HepG2 (cell line): ENCODE data around the gene RESP18. TPM values are rescaled to one million over a fixed set of nuclear protein-coding genes. Genes with fewer than 3 reads are reported as not detected.

Source experiments
- BCL6 ChIP-seq: IDR thresholded peaks from 2 replicates; pipeline ENCODE4 v1.6.1; 2016; ENCODE audit warnings: missing genetic modification reagents, missing compliant biosample characterization
- CSRNP2 ChIP-seq: sonication (generic); formaldehyde crosslinking; conservative IDR thresholded peaks from 2 replicates; pipeline ENCODE4 v1.8.0; 2022; ENCODE audit warnings: low read depth, missing genetic modification reagents
- DNMT3B ChIP-seq: conservative IDR thresholded peaks from 2 replicates; pipeline ENCODE4 v1.6.1; 2016; ENCODE audit warnings: missing biosample characterization, control low read depth
- DRAP1 ChIP-seq: IDR thresholded peaks from 2 replicates; pipeline ENCODE4 v1.6.1; 2016; ENCODE audit warnings: missing genetic modification reagents, missing compliant biosample characterization
- GMEB1 ChIP-seq: sonication (generic); formaldehyde crosslinking; IDR thresholded peaks from 2 replicates; pipeline ENCODE4 v1.5.1; 2020; ENCODE audit warnings: missing genetic modification reagents, mild to moderate bottlenecking, borderline replicate concordance
- IRF2 ChIP-seq: IDR thresholded peaks from 2 replicates; pipeline ENCODE4 v1.6.1; 2018; ENCODE audit warnings: missing genetic modification reagents, missing compliant biosample characterization
- ISL2 ChIP-seq: sonication (generic); formaldehyde crosslinking; IDR thresholded peaks from 2 replicates; pipeline ENCODE4 v1.5.0; 2020; ENCODE audit warnings: missing genetic modification reagents
- RAD21 ChIP-seq: fragments of 450-650 bp; formaldehyde crosslinking; IDR thresholded peaks from 2 replicates; pipeline ENCODE4 v1.5.0; 2020; ENCODE audit warnings: mild to moderate bottlenecking
- SNRNP70 ChIP-seq: fragments of 200-400 bp; formaldehyde crosslinking; IDR thresholded peaks from 2 replicates; pipeline ENCODE4 v1.6.1; 2017; ENCODE audit warnings: mild to moderate bottlenecking, low read depth, low read length, moderate library complexity
- TAF15 ChIP-seq: fragments of 200-400 bp; formaldehyde crosslinking; IDR thresholded peaks from one replicate; pipeline ENCODE4 v1.6.1; 2018; ENCODE audit warnings: mild to moderate bottlenecking, low read depth, low read length; ENCODE audit not compliant: poor library complexity, severe bottlenecking
- TFAP4 ChIP-seq: sonication (generic); IDR thresholded peaks from 2 replicates; pipeline ENCODE4 v1.6.1; 2016; ENCODE audit warnings: low read depth, borderline replicate concordance
- XRCC5 ChIP-seq: fragments of 200-400 bp; formaldehyde crosslinking; optimal IDR thresholded peaks from 2 replicates; pipeline ENCODE3; 2017; ENCODE audit warnings: mild to moderate bottlenecking, low read length
- ZNF138 ChIP-seq: sonication (generic); formaldehyde crosslinking; IDR thresholded peaks from 2 replicates; pipeline ENCODE4 v1.5.0; 2020; ENCODE audit warnings: mild to moderate bottlenecking, low read depth, missing genetic modification reagents
- ZNF292 ChIP-seq: sonication (generic); formaldehyde crosslinking; IDR thresholded peaks from 2 replicates; pipeline ENCODE4 v1.8.1; 2022; ENCODE audit warnings: mild to moderate bottlenecking, low read depth, missing genetic modification reagents, borderline replicate concordance
- ZNF446 ChIP-seq: sonication (generic); formaldehyde crosslinking; IDR thresholded peaks from 2 replicates; pipeline ENCODE4 v1.5.0; 2020; ENCODE audit warnings: mild to moderate bottlenecking, missing genetic modification reagents
- ZNF503 ChIP-seq: sonication (generic); formaldehyde crosslinking; IDR thresholded peaks from 2 replicates; pipeline ENCODE4 v1.4.0; 2020; ENCODE audit warnings: missing genetic modification reagents
- ZNF556 ChIP-seq: sonication (generic); formaldehyde crosslinking; IDR thresholded peaks from 2 replicates; pipeline ENCODE4 v1.4.0; 2020; ENCODE audit warnings: mild to moderate bottlenecking, missing genetic modification reagents, borderline replicate concordance
- ZNF703 ChIP-seq: sonication (generic); formaldehyde crosslinking; IDR thresholded peaks from 2 replicates; pipeline ENCODE4 v1.5.1; 2020; ENCODE audit warnings: missing genetic modification reagents, mild to moderate bottlenecking, moderate library complexity, borderline replicate concordance
- ZNF746 ChIP-seq: sonication (generic); formaldehyde crosslinking; IDR thresholded peaks from 2 replicates; pipeline ENCODE4 v1.8.0; 2022; ENCODE audit warnings: mild to moderate bottlenecking, missing genetic modification reagents
- ZNF770 ChIP-seq: sonication (generic); formaldehyde crosslinking; IDR thresholded peaks from 2 replicates; pipeline ENCODE4 v1.5.0; 2020; ENCODE audit warnings: mild to moderate bottlenecking, missing genetic modification reagents
- polyA plus RNA-seq, 8 experiments: library from polyadenylated mRNA; depleted of rRNA in 3 of 8; stranded (reverse) in 7 of 8; unstranded in 1 of 8; fragments of >200 nt; fragmentation: Illumina TruSeq in 4 of 8; extraction: Trizol in 4 of 8; gene quantifications; 2 replicates each; pipeline versions ENCODE4 v1.2.1 to v1.2.3, GENCODE V29; 2011 to 2016; ENCODE audit warnings: low read depth in 4 of 8, missing spikeins in 1 of 8, mixed read lengths in 1 of 8; ENCODE audit not compliant: insufficient read depth in 1 of 8
- total RNA-seq, 5 experiments: library from RNA; depleted of rRNA; stranded (reverse); fragments of >200 nt; fragmentation: Illumina TruSeq; extraction: Trizol; gene quantifications; 2 replicates each; pipeline ENCODE4 v1.2.3, GENCODE V29; 2016; ENCODE audit warnings: low read depth in 1 of 5

The RESP18 gene
- total and polyA plus RNA-seq, 2 of the 13 experiments (the other 11 are each of a cell fraction or from before 2014, with no cell fraction given), result not detected

GRCh38 chr2:219279151-219279915 is 53.2 kb downstream of the RESP18 start, which contains the start of gene DNAJB2 (continued):
- TF ChIP-seq BCL6 (peak; percentile 61), DNMT3B (peak; percentile 85; the same call in 1 of the 2 replicates), DRAP1 (peak; percentile 79), CSRNP2 (CRISPR knock-in tag) (no peak), ZNF292 (CRISPR knock-in tag) (peak; percentile 62; the same call in 1 of the 2 replicates), ZNF746 (CRISPR knock-in tag) (peak; percentile 39), TAF15 (no peak), GMEB1 (CRISPR knock-in tag) (peak; percentile 86), TFAP4 (peak; percentile 98), ZNF446 (CRISPR knock-in tag) (0 out of 2 replicates have a peak, but pooled peaks have one; percentile 64), XRCC5 (peak; percentile 75), IRF2 (CRISPR knock-in tag) (peak; percentile 67; the same call in 1 of the 2 replicates), SNRNP70 (no peak), ZNF556 (CRISPR knock-in tag) (peak; percentile 20; the same call in 1 of the 2 replicates), ZNF703 (CRISPR knock-in tag) (0 out of 2 replicates have a peak, but pooled peaks have one; percentile 35), ZNF138 (peak; percentile 40; the same call in 1 of the 2 replicates), ZNF503 (CRISPR knock-in tag) (peak; percentile 65; the same call in 1 of the 2 replicates), ZNF770 (CRISPR knock-in tag) (peak; percentile 50; the same call in 1 of the 2 replicates), ISL2 (CRISPR knock-in tag) (peak; percentile 77; the same call in 1 of the 2 replicates), RAD21 (CRISPR knock-in tag) (0 out of 2 replicates have a peak, but pooled peaks have one; percentile 28)
